ENCODE results near the gene GGT5.
"Not testable (repeated sequence)": the region's sequence is repeated elsewhere in the genome, so short reads cannot be mapped to it uniquely, and the experiment has no call there.

GGT5 gene, protein sequence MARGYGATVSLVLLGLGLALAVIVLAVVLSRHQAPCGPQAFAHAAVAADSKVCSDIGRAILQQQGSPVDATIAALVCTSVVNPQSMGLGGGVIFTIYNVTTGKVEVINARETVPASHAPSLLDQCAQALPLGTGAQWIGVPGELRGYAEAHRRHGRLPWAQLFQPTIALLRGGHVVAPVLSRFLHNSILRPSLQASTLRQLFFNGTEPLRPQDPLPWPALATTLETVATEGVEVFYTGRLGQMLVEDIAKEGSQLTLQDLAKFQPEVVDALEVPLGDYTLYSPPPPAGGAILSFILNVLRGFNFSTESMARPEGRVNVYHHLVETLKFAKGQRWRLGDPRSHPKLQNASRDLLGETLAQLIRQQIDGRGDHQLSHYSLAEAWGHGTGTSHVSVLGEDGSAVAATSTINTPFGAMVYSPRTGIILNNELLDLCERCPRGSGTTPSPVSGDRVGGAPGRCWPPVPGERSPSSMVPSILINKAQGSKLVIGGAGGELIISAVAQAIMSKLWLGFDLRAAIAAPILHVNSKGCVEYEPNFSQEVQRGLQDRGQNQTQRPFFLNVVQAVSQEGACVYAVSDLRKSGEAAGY

DNA sequence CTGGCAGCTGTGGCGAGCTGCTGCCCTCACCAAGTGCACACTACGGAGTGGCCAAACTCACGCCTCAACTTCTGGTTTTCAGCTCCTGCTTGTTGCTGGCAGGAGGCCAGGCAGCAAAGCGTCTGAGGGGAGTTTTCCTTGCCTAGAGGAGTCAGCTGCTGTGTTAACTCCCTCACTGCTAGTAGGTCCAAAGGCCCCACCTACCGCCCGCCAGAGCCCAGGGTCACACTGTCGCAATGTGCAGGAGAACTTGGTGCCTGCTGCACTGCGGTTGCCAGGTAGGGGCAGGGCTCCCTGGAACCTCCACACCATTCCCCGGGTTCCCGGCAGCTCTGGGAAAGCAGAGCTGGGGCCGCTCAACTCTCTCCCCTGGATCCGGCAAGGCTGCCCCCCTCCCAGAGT lies at the start of gene GGT5:
TSS of gene GGT5 (minus strand) at position 53 of the 402 bp plus-strand sequence. CDS start 357 bp downstream, outside the sequence.
- not testable (repeated sequence) for FAIRE-seq

DNA sequence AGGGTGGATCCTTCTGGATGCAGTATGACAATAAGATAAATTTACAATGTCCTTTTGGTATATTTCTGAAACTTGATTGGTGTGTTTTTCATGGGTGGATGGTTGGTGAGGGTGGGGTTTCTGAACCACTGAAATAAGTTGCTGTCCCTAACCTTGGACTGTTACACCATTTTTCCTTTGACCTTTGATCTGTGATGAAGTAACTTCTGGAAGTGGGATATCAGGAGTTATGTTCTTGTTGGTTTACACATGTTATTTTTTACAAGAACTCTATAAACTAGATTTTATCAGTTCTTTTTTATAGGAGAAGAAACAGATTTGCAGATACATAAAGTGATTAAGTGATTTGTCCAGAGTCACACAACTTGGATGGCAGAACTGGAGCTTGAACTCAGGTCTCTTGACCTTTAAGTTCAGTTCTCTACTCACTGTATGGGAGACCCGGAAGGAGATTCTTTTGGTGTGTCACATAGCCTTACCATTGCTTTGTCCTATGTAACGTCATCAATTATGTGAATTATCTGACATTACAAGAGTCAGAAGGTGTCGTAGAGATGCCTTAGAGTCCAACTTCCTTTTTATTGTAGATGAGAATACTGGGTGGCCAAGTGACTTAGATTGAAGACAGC lies 47.4 kb upstream of the GGT5 start:
- FAIRE-seq, result not testable (repeated sequence)

DNA sequence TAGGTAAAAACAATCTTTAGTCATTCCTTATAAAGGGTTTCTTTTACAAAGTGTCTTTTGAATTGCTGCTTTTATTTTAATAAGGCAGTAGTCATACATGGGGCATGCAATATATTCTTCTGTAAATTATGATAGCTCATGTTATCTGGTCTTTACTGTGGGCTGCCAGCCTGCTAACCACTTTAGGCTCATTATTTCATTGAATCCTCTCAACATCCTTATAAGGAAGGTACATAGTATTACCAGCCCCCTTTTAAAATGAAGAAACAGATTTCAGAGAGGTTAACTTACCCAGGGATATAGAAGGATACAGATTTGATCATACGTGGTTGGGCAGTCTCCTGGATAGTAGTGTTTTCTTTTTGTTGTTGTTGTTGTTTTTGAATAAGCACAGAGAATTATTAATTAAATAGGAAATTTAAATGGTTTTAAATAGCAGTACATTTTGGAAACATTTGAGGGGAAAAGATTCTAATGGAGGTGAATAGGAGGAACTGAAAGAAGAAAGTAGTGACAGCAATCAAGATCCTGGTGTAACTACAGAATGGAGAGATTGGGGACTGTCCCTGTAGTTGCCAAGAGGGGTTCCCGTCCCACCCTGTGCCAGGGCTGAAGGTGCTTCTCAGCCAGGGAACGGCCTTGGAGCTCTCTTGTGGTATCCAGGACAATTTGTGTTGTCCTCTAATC lies 46.8 kb upstream of the GGT5 start:
- FAIRE-seq, result no peak

DNA sequence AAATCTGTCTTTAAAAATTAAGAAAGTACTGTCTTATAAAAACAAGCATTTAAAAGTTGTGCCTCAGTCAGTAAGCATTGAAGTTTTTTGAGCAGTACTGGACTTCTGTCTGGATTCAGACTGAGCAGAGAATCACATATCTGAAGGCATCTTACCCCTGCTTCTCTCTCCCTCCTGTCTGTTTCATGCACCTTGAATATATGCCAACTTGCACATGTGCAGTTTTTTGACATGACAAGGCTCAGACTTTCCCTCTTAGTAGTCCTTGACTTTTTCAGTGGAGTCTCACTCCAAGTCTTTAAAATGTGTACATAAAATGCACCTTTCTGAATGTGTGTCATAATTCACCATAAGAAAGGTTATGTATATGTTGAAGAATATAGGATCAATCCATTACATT lies 45.6 kb upstream of the GGT5 start:
- no peak for FAIRE-seq

DNA sequence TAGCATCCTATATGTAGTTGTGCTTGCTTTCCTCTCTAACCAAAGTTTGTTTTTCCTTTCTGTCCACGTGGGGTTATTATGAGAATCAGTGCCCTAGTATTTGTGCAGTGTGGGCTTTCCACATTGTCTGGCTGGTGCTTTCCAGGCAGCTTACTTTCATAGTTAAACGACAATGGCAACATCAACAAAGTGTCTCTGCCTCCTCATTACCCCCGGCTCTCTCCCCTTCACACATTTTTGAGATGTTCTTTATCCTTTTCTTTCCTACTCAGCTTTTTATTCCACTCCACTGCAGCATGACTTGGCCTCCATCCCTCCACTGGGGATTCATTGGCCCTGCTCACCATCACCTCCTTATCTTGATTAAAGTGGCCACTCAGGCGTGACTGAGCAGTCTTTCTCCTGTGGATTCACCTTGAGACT lies 44.9 kb upstream of the GGT5 start:
- FAIRE-seq, result no peak

DNA sequence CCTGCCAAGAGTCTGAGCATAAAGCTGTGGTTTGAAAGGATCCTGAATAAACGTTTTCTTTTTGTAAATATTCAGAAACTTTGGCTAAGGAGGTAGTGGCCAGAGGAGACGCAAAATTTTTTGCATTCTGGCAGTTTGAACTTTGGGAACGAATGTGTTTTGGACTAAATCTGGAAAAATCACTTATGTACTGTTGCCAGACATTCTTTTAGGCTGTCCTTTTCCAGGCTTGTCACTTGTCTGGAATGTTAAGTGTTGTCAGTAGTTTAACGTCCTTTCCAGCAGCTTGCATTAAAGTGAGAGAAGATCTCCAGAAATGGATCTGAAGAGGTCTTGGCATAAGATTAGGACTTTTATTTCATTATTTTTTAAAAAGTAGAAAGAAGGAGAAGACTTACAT lies 44.2 kb upstream of the GGT5 start:
- FAIRE-seq, result peak; percentile 58

DNA sequence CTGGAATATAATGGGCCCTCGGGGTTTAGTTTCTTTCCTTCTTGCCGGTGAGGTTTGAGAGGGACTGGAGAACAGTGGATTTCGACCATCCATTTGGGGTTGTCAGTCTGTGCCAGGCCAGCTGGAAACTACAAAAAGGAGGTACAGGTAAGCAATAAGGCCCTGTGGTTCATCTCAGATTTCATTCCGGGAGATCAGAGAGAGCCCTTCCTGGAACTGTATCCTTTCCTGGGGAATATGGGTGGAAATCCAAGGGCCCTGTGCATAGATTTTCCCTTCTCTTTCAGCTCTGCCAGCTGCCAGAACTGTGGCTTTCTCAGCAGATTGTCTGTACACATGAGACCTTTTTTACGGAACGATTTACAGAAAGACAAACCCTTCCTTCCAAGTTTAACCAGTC lies 42.9 kb upstream of the GGT5 start:
- FAIRE-seq, result not testable (repeated sequence)

DNA sequence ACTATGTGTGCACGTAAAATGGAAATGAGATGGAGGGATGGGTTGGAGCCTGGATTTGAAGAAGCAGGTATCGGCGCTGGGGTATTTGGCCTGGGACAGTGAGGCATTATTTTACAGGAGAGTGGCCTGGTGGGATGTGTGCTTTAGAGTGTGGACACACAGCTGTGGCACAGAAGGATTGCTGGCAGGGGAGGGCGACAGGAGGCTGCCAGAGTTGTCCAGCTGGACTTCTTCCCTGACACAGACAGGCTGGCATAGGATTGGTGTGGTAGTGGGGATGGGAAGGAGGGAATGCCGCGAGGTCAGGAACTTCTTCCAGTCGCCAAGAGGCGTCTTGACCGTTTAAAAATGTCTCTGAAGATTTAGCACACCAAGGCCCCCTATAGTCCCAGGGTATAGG lies 42.3 kb upstream of the GGT5 start:
- FAIRE-seq, result not testable (repeated sequence)

DNA sequence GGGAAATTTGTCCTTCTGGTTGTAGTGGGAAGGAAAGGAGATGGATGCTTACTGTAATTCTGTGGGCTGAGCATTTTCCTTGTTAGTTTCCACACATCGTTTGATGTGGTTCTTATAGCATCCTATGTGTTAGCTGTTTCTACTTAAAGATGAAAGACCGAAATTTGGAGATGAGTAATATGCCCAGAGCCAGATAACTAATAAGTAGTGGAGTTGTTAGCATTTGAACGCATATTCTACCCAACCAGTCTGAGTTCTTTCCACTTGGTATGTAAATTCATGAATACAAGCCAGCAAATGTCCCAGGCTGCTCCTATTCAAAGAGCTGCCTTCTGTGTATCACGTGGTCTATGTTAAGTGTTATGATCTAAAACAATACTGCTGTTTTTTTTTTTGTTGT lies 40.4 kb upstream of the GGT5 start:
- FAIRE-seq, result no peak

DNA sequence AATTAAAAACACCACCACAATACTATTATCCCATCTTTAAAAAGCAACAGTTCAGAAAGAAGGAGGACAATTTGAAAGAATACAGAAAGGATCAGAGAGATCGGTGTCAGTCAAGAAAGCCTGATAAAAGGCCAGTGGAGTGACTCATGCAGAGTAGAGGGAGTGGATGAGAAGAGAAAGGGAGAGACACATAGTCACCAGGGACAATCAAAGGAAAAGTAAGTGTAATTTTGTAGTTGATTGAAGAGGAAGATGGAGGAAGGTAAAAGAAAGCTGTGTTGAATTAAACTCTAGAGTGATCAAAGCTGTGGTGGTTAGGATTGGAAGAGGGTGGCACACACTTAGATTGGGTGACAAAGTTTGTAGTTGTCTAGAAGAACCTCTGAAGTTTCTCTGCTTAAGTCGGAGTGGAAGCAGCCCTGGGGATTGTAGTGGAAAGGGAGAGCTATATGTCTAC lies 39.9 kb upstream of the GGT5 start:
- no peak for FAIRE-seq

DNA sequence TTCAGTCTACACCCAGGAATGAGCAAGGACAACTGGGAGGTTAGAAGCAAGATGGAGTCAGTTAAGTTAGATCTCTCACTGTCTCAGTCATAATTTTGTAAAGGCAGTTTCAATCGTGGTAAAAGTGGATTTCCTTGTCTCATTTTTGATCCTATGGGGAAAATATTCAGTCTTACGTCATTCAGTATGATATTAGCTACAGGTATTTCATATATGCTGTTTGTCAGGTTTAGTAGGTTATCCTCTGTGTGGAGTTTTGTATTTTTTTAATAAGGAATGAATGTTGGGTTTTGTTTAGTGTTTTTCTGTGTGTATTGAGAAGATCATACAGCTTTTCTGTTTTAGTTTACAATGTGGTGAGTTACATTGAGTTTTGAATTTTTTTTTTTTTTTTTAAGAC lies 37.5 kb upstream of the GGT5 start:
- FAIRE-seq, result no peak

DNA sequence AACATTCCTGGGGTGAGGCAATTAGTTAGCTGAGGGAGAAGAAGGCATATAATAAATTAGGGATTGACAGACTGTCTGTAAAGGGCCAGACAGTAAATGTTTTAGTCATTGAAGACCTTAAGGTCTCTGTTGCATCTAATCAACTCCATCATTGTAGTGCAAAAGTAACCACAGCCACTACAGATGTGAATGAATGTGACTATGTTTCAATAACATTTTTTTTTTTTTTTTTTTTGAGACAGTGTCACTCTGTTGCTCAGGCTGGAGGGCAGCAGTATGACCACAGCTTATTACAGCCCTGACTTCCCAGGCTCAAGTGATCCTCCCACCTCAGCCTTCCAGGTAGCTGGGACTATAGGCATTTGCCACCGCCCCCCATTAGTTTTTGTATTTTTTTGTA lies 35.5 kb upstream of the GGT5 start:
- not testable (repeated sequence) for FAIRE-seq

DNA sequence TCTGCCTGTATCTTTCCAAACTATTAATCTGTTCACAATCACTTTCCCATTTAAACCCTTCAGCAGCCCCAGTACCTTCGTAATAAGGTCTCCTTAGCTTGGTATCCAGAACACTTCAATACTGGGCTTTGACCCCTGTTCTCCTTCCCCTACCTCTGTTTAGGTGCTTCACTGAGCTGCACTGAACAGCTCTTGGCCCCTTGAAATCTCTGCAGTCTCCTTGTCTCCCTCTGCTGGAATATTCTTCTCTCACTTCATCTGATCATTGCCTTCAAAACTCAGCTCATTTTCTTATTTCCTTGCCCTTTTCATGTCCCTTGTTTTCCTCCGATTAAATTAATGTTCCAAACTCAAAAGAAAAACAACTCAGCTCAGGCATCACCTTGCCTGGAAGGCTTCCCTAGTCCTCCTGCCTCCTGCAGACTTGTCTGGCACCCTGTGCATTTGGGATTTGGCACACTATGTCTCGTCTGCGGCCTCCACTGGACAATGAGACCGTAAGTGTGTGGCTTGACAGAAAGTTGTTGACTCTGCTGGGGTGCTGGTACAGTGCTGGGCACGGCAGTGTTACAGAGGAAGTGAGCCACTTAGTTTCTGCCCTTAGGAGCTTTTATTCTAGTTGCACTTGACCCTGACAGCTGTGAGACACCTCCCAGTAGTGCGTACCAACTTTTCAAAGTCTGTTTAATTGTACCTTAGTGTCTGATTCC lies 30.0 kb upstream of the GGT5 start:
- not testable (repeated sequence) for FAIRE-seq

DNA sequence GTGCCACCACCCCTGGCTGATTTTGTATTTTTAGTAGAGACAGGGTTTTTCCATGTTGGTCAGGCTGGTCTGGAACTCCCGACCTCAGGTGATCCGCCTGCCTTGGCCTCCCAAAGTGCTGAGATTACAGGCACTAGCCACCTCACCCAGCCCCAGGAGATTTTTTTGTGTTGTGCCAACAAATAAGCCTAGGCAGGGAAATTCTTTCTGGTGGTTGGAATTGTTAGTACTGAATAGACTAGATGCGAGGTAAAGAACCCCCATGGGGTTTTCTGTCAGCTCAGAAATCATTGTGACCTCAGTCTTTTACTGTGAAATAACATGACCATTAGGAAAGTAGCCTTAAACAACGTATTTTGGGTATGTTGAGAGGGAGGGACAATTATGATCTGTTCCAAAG lies 29.0 kb upstream of the GGT5 start:
- FAIRE-seq, result not testable (repeated sequence)

DNA sequence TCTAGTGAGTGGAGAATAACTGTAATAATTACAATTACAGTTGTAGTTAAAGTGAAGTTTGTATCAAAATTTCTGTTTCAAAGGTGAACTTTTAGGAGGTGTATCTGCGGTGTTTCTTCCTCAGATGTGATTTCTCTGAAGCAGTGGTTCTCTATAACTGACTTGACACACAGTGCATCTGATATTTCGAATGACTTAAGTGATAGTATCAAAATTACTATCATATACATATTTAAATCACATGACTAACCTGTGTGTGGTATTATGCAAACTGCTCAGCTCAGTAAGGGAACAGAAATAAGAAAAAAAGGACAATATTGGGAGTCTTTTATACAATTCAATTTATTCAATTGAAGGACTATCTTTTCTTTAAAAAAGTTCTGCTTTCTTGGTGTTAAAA lies 28.1 kb upstream of the GGT5 start:
- FAIRE-seq, result not testable (repeated sequence)

DNA sequence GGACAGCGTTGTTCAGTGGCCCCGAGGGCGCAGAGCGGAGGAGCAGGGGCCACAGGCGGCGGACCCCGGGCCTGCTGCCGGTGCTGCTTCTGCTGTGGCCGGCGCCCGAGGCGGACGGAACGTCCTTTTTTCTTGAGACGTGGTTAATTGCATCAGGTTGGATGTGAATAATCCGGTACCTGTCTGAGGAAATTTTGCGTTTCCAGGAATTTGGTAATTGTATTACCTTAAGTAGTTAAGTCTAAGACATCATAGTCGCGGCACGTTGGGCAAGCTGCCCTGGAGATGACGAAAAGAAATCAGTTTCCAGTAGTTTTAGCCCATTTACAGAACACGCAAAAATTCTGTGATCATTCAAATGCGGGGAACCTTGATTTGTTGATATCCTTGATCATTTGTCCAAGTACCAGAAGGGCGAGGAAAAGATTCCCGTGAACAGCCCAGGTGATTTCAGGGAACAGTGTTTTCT lies 26.5 kb upstream of the GGT5 start:
- FAIRE-seq, result no peak

DNA sequence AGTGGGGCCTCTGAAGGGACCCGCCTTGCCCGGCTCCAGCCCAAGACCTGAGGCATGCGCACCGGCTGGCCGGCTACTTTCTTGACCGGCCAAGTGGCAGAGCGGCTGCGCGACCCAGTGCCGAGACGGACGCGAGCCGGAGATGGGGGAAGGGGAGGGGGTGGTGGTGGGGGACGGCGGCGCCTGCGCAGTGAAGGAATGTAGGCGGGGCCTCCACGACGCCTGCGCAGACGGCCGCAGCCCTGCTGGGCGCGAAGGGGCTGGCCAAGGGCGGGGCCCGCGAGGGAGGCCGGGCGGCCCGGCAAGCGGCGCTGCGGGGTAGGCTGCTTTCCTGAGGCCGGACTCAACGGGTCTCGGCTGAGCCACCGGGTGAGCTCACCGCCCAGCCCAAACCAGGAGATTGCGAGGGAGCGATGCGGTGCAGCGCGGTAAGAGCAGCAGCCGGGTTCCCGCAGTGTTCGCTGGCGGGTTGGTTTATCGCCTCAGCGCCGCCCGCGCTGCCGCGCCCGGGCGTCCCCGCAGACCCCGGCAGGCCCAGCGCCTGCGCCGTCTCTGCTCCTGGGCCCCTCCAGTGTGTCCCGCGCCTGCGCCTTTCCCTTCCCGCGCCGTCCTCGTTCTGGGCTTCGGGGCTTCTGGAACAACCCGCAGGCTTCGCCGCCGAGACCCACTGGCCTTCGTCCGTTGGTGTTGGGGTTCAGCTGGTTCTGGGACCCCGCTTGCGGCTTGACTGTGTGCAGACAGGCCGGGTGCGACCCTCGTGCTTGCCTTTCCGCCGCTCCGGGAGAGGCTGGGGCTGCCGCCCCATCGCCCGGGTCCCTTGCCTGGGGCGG lies 25.9 kb upstream of the GGT5 start, which contains the start of gene SPECC1L:
TSS of gene SPECC1L (plus strand) at position 276 of the 830 bp plus-strand sequence. CDS start 31,401 bp downstream, outside the sequence.
- FAIRE-seq, result no peak

DNA sequence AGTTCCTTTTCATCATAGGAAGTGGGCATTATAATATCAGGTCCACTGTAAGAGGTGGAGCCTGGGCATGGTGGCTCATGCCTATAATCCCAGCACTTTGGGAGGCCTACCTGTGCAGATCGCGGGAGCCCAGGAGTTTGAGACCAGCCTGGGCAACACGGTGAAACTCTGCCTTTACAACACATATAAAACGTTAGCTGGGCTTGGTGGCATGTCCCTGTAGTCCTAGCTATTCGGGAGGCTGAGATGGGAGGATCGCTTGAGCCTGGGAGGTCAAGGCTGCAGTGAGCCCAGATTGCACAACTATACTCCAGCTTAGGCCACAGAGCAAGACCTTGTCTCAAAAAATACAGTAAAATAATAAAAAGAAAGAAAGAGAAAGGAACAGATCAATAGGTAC lies 21.6 kb upstream of the GGT5 start:
- FAIRE-seq, result not testable (repeated sequence)

DNA sequence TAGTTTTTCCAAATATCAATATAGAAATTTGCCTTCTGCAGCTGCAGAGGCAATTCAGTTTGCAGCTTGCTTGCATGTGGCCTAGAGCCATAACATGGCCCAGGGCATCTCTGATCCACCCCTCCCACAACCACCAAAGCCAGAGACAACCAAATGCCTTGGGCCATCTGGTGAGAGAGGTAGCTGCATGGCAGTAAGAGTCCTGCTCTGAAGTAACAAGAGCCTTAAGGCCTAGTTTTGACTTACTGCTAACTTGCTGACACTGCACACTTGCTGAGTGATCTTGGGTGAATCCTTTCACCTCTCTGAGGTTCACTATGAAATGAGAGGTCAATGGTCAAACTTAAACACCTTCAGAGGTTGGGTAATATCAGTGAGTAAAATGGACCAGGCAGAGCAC lies 20.9 kb upstream of the GGT5 start:
- no peak for FAIRE-seq

DNA sequence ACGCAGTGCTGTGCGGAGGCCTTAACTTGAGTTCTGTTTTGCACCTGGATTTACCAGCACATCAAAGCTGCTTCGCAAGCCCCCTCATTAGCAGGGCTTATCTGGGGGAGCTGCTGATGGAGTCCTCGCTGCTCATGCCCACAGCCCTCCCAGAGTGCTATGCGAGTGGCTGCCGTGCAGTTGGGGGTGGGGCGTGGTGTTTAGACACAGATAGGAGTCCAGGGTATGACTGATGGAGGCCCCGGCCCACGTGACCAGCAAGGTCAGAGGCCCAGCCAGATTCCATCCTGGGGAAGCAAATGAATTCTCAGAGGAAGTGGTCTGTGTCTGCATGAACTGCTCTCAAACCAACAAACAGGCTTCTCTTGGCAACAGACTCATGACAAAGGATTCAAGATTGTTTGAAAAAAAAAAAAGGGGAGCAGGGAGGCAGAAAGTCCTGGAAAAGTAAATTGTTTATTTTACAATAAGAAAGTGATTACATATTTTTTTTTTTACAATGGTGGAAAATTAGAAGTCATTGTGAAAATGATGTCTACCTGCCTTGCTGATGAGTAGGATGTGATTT lies 19.5 kb upstream of the GGT5 start:
- not testable (repeated sequence) for FAIRE-seq

DNA sequence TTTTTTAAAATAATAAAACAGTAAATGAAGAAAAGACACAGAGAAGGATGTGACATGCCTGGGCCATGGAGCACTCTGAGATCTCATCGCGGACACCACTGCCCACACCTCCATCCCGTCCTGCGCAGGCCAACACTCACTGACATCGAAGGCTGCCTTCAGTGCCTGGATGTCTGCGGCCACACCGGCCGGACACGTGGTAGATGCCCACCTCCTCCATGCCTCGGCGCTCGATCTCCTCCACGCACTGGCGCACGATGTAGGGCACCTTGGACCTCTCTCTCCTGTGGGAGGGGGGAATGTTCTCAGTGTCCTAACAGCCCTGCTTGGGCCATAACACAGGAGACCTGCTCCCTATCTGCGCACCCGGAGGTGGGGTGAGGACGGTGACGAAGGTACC lies 18.6 kb upstream of the GGT5 start:
- not testable (repeated sequence) for FAIRE-seq
